ENCODE data around the gene PDE6B. TPM values are rescaled to one million over a fixed set of nuclear protein-coding genes. Genes with fewer than 3 reads are reported as not detected.
"Not testable (repeated sequence)": the region's sequence is repeated elsewhere in the genome, so short reads cannot be mapped to it uniquely, and the experiment has no call there.

Gene PDE6B
- total RNA-seq, 1 donor from 2014 or later = 15.0 TPM

DNA sequence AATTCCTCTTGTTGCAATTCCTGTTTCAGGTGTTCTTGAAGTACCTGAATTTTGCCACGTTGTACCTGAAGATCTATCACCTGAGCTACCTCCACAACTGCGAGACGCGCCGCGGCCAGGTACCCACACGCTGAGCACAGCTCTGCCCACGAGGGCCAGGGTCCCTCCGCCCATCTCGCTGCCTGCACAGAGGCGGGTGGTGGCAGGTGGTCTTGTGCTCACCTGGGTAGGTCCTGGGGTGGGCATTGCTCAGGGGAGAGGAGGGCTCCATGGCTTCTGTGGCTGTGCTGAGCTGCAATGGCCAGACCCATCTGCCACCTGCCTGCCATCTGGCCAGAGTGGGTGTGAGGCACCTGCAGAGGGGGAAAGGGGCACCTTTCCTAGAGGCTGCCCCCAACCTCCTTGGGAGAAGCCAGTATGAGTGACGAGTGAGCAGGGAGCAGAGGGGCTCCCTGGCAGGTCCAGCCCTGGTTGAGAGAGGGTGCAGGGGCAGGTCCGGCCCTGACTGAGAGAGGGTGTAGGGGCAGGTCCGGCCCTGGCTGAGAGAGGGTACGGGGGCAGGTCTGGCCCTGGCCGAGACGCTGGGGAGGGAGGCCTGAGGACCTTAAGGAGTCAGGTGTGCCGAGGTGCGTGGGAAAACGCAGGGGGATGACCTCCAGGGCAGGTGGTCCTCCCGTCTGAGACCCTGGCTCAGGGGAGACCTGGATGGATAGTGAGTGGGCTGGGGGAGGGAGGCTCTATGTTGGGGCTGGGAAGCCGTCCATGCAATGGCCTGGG, 10.7 kb downstream of the PDE6B start:
- Mint-ChIP-seq H3K27me3 (peaks cover 3% of the 10 kb centered on the region), H3K27ac (no peak overlapping the region), H3K36me3 (ENCODE audit: low read depth) (no peaks in the 10 kb centered on the region), H3K9me3 (peaks cover 7% of the 10 kb centered on the region), H3K4me3 (no peak overlapping the region), H3K4me1 (no peaks in the 10 kb centered on the region)
- no peak for ATAC-seq (ENCODE audit: low read depth)
- TF ChIP-seq, protein P1, sequence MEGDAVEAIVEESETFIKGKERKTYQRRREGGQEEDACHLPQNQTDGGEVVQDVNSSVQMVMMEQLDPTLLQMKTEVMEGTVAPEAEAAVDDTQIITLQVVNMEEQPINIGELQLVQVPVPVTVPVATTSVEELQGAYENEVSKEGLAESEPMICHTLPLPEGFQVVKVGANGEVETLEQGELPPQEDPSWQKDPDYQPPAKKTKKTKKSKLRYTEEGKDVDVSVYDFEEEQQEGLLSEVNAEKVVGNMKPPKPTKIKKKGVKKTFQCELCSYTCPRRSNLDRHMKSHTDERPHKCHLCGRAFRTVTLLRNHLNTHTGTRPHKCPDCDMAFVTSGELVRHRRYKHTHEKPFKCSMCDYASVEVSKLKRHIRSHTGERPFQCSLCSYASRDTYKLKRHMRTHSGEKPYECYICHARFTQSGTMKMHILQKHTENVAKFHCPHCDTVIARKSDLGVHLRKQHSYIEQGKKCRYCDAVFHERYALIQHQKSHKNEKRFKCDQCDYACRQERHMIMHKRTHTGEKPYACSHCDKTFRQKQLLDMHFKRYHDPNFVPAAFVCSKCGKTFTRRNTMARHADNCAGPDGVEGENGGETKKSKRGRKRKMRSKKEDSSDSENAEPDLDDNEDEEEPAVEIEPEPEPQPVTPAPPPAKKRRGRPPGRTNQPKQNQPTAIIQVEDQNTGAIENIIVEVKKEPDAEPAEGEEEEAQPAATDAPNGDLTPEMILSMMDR (IDR thresholded peaks at IDR 0.05) = no peak
- ChIA-PET POLR2A (no interaction called here), CTCF (no interaction called here)
- intact Hi-C loops (cut with micrococcal nuclease) = no loop called here
- no peak for DNase-seq

DNA sequence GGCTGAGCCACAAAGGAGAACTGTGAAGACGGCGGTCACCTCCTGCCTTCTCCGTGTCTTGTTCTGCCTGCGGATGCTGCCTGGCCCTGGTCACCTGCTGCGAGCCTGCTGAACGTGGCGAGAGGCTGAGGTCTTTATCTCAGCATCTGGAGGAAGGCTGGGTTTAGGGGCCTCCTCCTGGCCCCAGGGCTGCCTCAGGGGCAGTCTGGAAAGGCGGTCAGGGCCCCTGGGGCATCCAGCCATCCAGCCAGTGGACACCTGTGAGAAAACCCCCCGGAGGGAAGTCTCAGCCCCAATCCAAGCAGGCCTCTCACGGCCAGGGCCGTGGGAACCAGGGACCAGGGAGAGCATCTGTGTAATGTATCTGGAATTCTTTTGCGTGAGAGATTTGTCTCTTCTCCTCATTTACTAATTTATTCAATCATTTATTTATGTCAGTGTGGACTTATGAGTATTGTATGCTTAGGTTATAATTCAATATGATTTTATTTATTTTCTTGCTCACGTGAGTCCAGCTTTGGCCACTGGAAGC, 11.3 kb downstream of the PDE6B start:
- ATAC-seq (ENCODE audit: low read depth) (no peak), DNase-seq (no peak)
- intact Hi-C loops (cut with micrococcal nuclease) = no loop called here
- Mint-ChIP-seq H3K4me3 (no peak overlapping the region), H3K9me3 (peaks cover 4% of the 10 kb centered on the region), H3K36me3 (ENCODE audit: low read depth) (no peaks in the 10 kb centered on the region), H3K4me1 (no peaks in the 10 kb centered on the region), H3K27ac (no peak overlapping the region), H3K27me3 (peaks cover 5% of the 10 kb centered on the region)
- POLR2A ChIA-PET = no interaction called here
- CTCF ChIA-PET = no interaction called here
- TF ChIP-seq, protein P1 (IDR thresholded peaks at IDR 0.05) = no peak

DNA sequence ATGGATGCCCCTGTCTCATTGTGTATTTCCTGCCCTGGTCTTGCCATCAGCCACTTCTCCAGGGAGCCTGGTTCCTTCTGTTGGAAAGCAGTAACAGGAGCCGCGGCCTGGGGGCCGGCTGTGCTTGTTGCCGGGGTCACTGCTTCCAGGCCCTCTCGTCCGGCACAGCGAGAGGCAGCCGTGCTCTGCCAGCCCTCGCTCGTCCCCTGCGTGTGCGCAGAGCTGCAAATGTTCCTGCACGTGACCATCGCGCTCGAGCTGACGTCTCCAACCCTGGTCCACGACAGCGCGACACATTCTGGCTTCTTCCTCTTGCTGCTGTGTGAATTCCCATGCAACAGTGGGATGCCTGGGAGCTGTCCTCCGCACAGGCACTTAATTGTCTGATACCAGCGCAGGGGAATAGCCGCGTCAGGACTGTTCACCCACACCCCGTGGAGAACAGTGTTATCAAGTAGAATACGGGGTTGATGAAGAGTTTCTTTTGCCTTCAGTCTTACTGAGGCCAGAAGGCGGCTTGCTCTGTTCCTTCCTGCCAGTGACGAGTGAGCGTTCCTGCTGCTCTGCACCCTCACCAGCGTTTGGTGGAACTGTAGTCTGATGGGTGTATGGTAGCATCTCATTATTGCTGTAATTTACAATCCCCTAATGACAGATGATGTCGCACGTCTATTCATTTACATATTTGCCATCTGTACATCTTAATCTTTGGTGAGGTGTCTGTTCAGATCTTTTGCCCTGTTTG, 12.3 kb downstream of the PDE6B start:
- Mint-ChIP-seq H3K4me3 (no peak overlapping the region), H3K4me1 (no peaks in the 10 kb centered on the region), H3K36me3 (ENCODE audit: low read depth) (no peaks in the 10 kb centered on the region), H3K27ac (no peak overlapping the region), H3K27me3 (peaks cover 5% of the 10 kb centered on the region), H3K9me3 (peaks cover 3% of the 10 kb centered on the region)
- ChIA-PET POLR2A (no interaction called here), CTCF (no interaction called here)
- ATAC-seq (ENCODE audit: low read depth) (no peak), DNase-seq (no peak)
- intact Hi-C loops (cut with micrococcal nuclease) = no loop called here
- TF ChIP-seq, protein P1 (IDR thresholded peaks at IDR 0.05) = no peak

DNA sequence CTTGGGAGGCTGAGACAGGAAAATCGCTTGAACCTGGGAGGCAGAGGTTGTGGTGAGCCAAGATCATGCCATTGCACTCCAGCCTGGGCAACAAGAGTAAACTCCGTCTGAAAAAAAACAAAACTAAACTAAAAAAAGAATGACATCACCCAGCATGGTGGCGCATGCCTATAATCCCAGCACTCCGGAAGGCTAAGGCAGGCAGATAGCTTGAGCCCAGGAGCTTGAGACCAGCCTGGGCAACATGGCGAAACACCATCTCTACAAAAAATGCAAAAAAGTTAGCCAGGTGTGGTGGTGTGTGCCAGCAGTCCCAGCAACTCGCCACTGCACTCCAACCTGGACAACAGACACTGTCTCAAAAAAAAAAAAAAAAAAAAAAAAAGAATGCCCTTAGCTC, 17.0 kb downstream of the PDE6B start:
- H3K27ac Mint-ChIP-seq; POLR2A ChIA-PET; intact Hi-C loops (cut with micrococcal nuclease); H3K4me3 Mint-ChIP-seq; H3K4me1 Mint-ChIP-seq; H3K36me3 Mint-ChIP-seq (ENCODE audit: low read depth); ATAC-seq (ENCODE audit: low read depth); H3K9me3 Mint-ChIP-seq; H3K27me3 Mint-ChIP-seq; DNase-seq: not testable (repeated sequence)
- CTCF ChIA-PET = interaction anchor here (0.7 kb wide), 1 partner anchor 9 kb away, joined by 3 read pairs; no protein-coding TSS in a partner anchor

- Mint-ChIP-seq H3K36me3 (ENCODE audit: low read depth) (no peaks in the 10 kb centered on the region), H3K9me3 (peaks cover 5% of the 10 kb centered on the region), H3K4me1 (no peaks in the 10 kb centered on the region), H3K27me3 (peaks cover 8% of the 10 kb centered on the region), H3K27ac (no peak overlapping the region), H3K4me3 (no peak overlapping the region)
- intact Hi-C loops (cut with micrococcal nuclease) = no loop called here
- no peak for DNase-seq
- ChIA-PET CTCF (no interaction called here), POLR2A (no interaction called here)
- no peak for ATAC-seq (ENCODE audit: low read depth)
- TF ChIP-seq, protein P1 (IDR thresholded peaks at IDR 0.05) = no peak
These were observed 21.1 kb downstream of the PDE6B start for GRCh38 chr4:646460-646859.
